Calu3 (cell line): ENCODE results near the gene LOXL1. TPM values are rescaled to one million over a fixed set of nuclear protein-coding genes. Genes with fewer than 3 reads are reported as not detected.
A peak's percentile ranks its signal among the peaks of the same experiment; 100 is the strongest.

Experiments used
- BruUV-seq: library from RNA; stranded (reverse); fragments of 400-500 nt; replicated peaks from 2 replicates; lab custom pipeline; 2021; lab: Mats Ljungman, UMichigan
- CTCF ChIA-PET: fragments of 300-600 bp; sonication (Branson Sonifier 250); formaldehyde crosslinking; loops from one replicate; lab custom pipeline; 2022; ENCODE audit warnings: antibody characterized with exemption; lab: Charles Lee
- DNase-seq: peaks from one replicate; pipeline ENCODE4 v3.0.0; 2022
- H3K27ac Mint-ChIP-seq: one replicate; pipeline ENCODE4 v1.8.0; 2022; ENCODE audit warnings: mixed read lengths; ENCODE audit not compliant: unreplicated experiment
- H3K27me3 Mint-ChIP-seq: one replicate; pipeline ENCODE4 v1.8.0; 2022; ENCODE audit warnings: mixed read lengths; ENCODE audit not compliant: unreplicated experiment
- H3K36me3 Mint-ChIP-seq: one replicate; pipeline ENCODE4 v1.8.0; 2022; ENCODE audit warnings: mild to moderate bottlenecking, moderate library complexity, mixed read lengths; ENCODE audit not compliant: insufficient read depth, unreplicated experiment
- H3K4me1 Mint-ChIP-seq: one replicate; pipeline ENCODE4 v1.8.0; 2022; ENCODE audit warnings: mild to moderate bottlenecking, low read depth, mixed read lengths; ENCODE audit not compliant: unreplicated experiment
- H3K4me3 Mint-ChIP-seq: one replicate; pipeline ENCODE4 v1.8.0; 2022; ENCODE audit warnings: mild to moderate bottlenecking, low read depth, moderate library complexity, mixed read lengths; ENCODE audit not compliant: unreplicated experiment
- H3K9me3 Mint-ChIP-seq: one replicate; pipeline ENCODE4 v1.8.0; 2022; ENCODE audit warnings: low read depth, mixed read lengths; ENCODE audit not compliant: unreplicated experiment
- CTCF ChIP-seq: fragments of 200-600 bp; IDR thresholded peaks from one replicate; pipeline ENCODE4 v1.8.0; 2022; ENCODE audit warnings: antibody characterized with exemption; ENCODE audit not compliant: unreplicated experiment
- intact Hi-C: fragments of 100-400 bp; cut with micrococcal nuclease; formaldehyde crosslinking; loops from one replicate; pipeline ENCODE4 v1.10.0; 2022; ENCODE audit not compliant: unreplicated experiment
- total RNA-seq: library from RNA; stranded (reverse); gene quantifications from 2 replicates; pipeline ENCODE4 v1.2.3, GENCODE V29; 2022

The LOXL1 gene
- total RNA-seq, 1 experiment from 2014 or later, result 2.1 TPM

- no peaks in the 10 kb centered on the region for H3K4me1 Mint-ChIP-seq
- no peak for DNase-seq
- BruUV-seq, result no TSS peak
- H3K27ac Mint-ChIP-seq, result no peak overlapping the region
- H3K36me3 Mint-ChIP-seq, result no peaks in the 10 kb centered on the region
- CTCF ChIA-PET, result no interaction called here
- intact Hi-C loops, result no loop called here
- H3K9me3 Mint-ChIP-seq, result no peaks in the 10 kb centered on the region
- TF ChIP-seq CTCF, result no peak
- H3K4me3 Mint-ChIP-seq, result no peak overlapping the region
- peaks cover 88% of the 10 kb centered on the region for H3K27me3 Mint-ChIP-seq
These were observed 33.6 kb upstream of the LOXL1 start for GRCh38 chr15:73892446-73893226.

GRCh38 chr15:73894133-73894814 lies 32.0 kb upstream of the LOXL1 start:
- TF ChIP-seq CTCF, result no peak
- H3K4me3 Mint-ChIP-seq, result no peak overlapping the region
- DNase-seq, result no peak
- H3K27me3 Mint-ChIP-seq, result peaks cover 78% of the 10 kb centered on the region
- CTCF ChIA-PET, result interaction anchor here (0.6 kb wide), 1 partner anchor 526 kb away, joined by 6 read pairs; the partner anchor contains the start of gene HCN4
- H3K27ac Mint-ChIP-seq, result no peak overlapping the region
- no peaks in the 10 kb centered on the region for H3K4me1 Mint-ChIP-seq
- intact Hi-C loops, result no loop called here
- no TSS peak for BruUV-seq
- H3K9me3 Mint-ChIP-seq, result no peaks in the 10 kb centered on the region
- H3K36me3 Mint-ChIP-seq, result no peaks in the 10 kb centered on the region

- peaks cover 83% of the 10 kb centered on the region for H3K27me3 Mint-ChIP-seq
- H3K36me3 Mint-ChIP-seq, result no peaks in the 10 kb centered on the region
- CTCF ChIA-PET, result no interaction called here
- no TSS peak for BruUV-seq
- no peak overlapping the region for H3K4me3 Mint-ChIP-seq
- intact Hi-C loops, result no loop called here
- H3K4me1 Mint-ChIP-seq, result no peaks in the 10 kb centered on the region
- peak; percentile 54 for DNase-seq
- H3K9me3 Mint-ChIP-seq, result no peaks in the 10 kb centered on the region
- H3K27ac Mint-ChIP-seq, result no peak overlapping the region
- peak; percentile 77 for TF ChIP-seq CTCF
These were observed 28.6 kb upstream of the LOXL1 start for GRCh38 chr15:73897441-73898261.
